ENCODE results near the gene UTP11.

DNA sequence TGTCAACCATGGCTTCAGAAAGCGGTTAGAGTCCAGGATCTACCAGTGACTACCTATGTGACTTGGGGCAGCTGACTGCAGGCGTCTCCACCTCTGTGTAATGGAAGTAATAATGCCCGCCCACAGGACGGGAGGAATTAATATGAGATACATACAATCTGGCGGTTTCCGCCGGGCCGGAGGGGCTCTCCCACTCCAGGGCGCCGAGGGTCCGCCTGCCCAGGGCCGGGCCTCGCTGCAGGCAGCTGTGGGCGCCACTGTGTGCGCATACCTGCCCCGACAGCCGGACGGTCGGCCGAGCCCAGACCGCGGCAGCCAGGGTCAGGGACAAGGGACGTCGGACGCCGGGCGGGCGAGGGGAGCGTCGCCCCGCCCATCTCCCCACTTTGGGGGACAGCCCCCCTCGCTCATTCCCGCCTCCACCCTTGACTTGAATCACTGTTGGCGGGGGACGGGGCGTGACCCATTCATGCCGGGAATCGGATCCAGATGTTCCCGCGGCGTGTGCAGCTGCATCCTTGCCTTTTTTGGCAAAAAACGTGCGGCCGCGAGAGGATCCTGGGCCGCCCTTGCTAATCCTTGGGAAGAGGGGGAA lies 16.7 kb upstream of the UTP11 start:
- TF ChIP-seq GATA2 (IDR thresholded peaks at IDR 0.05; ENCODE audit: low read depth, low read length) (no peak), GATA3 (IDR thresholded peaks at IDR 0.05; ENCODE audit: low read depth, low read length) (no peak)

Data from SH-SY5Y (cell line).